Thyroid gland (tissue), 4 donors: Measurements from ENCODE around the gene SASH1.

Experiments
- CTCF ChIP-seq, 6 experiments: fragments of 200-600 bp in 3 of 6; fragments of 450-650 bp in 3 of 6; sonication (generic) in 3 of 6; IDR thresholded peaks; one replicate each; pipeline ENCODE4 v1.5.1; 2016 to 2019; ENCODE audit warnings: antibody characterized with exemption in 6 of 6, mild to moderate bottlenecking in 2 of 6, inconsistent platforms in 1 of 6, moderate library complexity in 1 of 6
- POLR2A ChIP-seq, 2 donors: fragments of 450-650 bp; IDR thresholded peaks; one replicate each; pipeline ENCODE4 v1.6.1; 2017; ENCODE audit warnings: antibody characterized with exemption in 2 of 2, mild to moderate bottlenecking in 2 of 2, moderate library complexity in 1 of 2

GRCh38 chr6:148566664-148567350 lies 224.2 kb downstream of the SASH1 start:
- TF ChIP-seq CTCF (IDR thresholded peaks at IDR 0.05) (no peak), POLR2A (IDR thresholded peaks at IDR 0.05) (no peak)
